OCI-LY1 (cell line): ENCODE data around the gene SPATS2L.

Experiments used
- H2AFZ ChIP-seq: fragments of 200-600 bp; sonication (generic), shearing (Covaris generic); 2 replicates; pipeline ENCODE4 v1.6.0; 2014; ENCODE audit warnings: antibody characterized with exemption, mild to moderate bottlenecking, low read length
- H3F3A ChIP-seq: fragments of 200-600 bp; sonication (generic), shearing (Covaris generic); 2 replicates; pipeline ENCODE4 v1.6.0; 2014; ENCODE audit warnings: mild to moderate bottlenecking, antibody characterized with exemption, low read length, moderate library complexity; ENCODE audit not compliant: insufficient read depth
- H3K27ac ChIP-seq: fragments of 200-600 bp; sonication (generic); 2 replicates; pipeline ENCODE4 v1.5.1; 2014; ENCODE audit warnings: low read length, mixed run types, mild to moderate bottlenecking, low read depth; ENCODE audit not compliant: poor library complexity, severe bottlenecking
- H3K27me3 ChIP-seq: fragments of 200-600 bp; sonication (generic); 2 replicates; pipeline ENCODE4 v1.6.0; 2014; ENCODE audit warnings: antibody characterized with exemption, mild to moderate bottlenecking, low read length, moderate library complexity; ENCODE audit not compliant: insufficient read depth
- H3K36me3 ChIP-seq: fragments of 200-600 bp; sonication (generic); 2 replicates; pipeline ENCODE4 v1.6.1; 2014; ENCODE audit warnings: mild to moderate bottlenecking, antibody characterized with exemption, low read length, moderate library complexity, mixed read lengths; ENCODE audit not compliant: insufficient read depth
- H3K4me1 ChIP-seq: fragments of 200-600 bp; sonication (generic); 2 replicates; pipeline ENCODE4 v1.5.1; 2014; ENCODE audit warnings: mild to moderate bottlenecking, low read length, moderate library complexity; ENCODE audit not compliant: insufficient read depth, severe bottlenecking
- H3K4me2 ChIP-seq: fragments of 200-600 bp; sonication (generic), shearing (Covaris generic); 2 replicates; pipeline ENCODE4 v1.6.1; 2014; ENCODE audit warnings: low read length
- H3K4me3 ChIP-seq: fragments of 200-600 bp; sonication (generic); 2 replicates; pipeline ENCODE4 v1.5.1; 2014; ENCODE audit warnings: low read length, low read depth, mild to moderate bottlenecking, mixed read lengths; ENCODE audit not compliant: poor library complexity, severe bottlenecking
- H3K79me2 ChIP-seq: fragments of 200-600 bp; shearing (Covaris generic); 2 replicates; pipeline ENCODE4 v1.6.1; 2016; ENCODE audit warnings: mixed run types, low read length, mixed read lengths; ENCODE audit not compliant: insufficient read depth
- H3K9ac ChIP-seq: fragments of 200-600 bp; sonication (generic), shearing (Covaris generic); 2 replicates; pipeline ENCODE4 v1.6.1; 2014; ENCODE audit warnings: mild to moderate bottlenecking, low read length, mixed read lengths
- H3K9me2 ChIP-seq: fragments of 200-600 bp; sonication (generic), shearing (Covaris generic); 2 replicates; pipeline ENCODE4 v1.6.1; 2014; ENCODE audit warnings: low read depth, mild to moderate bottlenecking, low read length, mixed read lengths
- H3K9me3 ChIP-seq: fragments of 200-600 bp; shearing (Covaris generic); 2 replicates; pipeline ENCODE4 v1.6.1; 2014; ENCODE audit warnings: low read length, mixed read lengths
- H4K20me1 ChIP-seq: fragments of 200-600 bp; sonication (generic), shearing (Covaris generic); 2 replicates; pipeline ENCODE4 v1.6.0; 2016; ENCODE audit warnings: mild to moderate bottlenecking, low read length; ENCODE audit not compliant: insufficient read depth
- EZH2 ChIP-seq: fragments of 200-600 bp; sonication (generic), shearing (Covaris generic); IDR thresholded peaks from 2 replicates; pipeline ENCODE4 v1.8.0; 2017; ENCODE audit warnings: borderline replicate concordance, mixed run types, mild to moderate bottlenecking, antibody characterized with exemption, low read length, moderate library complexity, mixed read lengths
- TF ChIP-seq, protein P1 (sequence below): fragments of 200-600 bp; sonication (generic), shearing (Covaris generic); IDR thresholded peaks from 2 replicates; pipeline ENCODE4 v1.5.1; 2017; ENCODE audit warnings: mild to moderate bottlenecking, antibody characterized with exemption, low read length, moderate library complexity, mixed read lengths

Gene SPATS2L

DNA sequence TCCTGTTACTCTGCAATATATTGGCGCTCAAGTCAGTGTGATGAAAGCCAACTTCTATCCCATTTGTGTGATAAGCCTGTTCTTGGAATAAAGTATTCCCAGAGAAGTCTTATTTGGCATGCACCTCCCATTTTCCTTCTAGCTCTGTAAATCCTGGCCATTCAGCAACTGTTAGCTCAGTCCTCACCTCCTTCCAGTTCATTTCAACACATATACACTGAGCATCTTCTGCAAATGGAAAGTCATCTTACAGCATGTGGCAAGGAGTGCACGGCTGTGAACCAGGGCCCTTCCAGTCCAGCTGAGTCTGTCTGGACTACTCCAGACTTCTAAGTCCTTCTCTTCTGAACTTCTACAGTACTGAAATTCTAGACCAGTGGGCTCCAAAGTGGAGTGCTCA is 53.1 kb downstream of the SPATS2L start:
- H3K79me2 ChIP-seq = no peaks in the 10 kb centered on the region
- no peak overlapping the region for H3K4me2 ChIP-seq
- no peak overlapping the region for H2AFZ ChIP-seq
- H3K4me1 ChIP-seq = no peaks in the 10 kb centered on the region
- no peaks in the 10 kb centered on the region for H3K36me3 ChIP-seq
- H3F3A ChIP-seq = no peaks in the 10 kb centered on the region
- no peaks in the 10 kb centered on the region for H3K9me2 ChIP-seq
- H3K27ac ChIP-seq = no peak overlapping the region
- H3K27me3 ChIP-seq = no peaks in the 10 kb centered on the region; the same call in none of the 2 replicates
- no peak overlapping the region for H3K4me3 ChIP-seq
- H3K9ac ChIP-seq = no peak overlapping the region
- TF ChIP-seq EZH2 = no peak
- TF ChIP-seq, protein P1, sequence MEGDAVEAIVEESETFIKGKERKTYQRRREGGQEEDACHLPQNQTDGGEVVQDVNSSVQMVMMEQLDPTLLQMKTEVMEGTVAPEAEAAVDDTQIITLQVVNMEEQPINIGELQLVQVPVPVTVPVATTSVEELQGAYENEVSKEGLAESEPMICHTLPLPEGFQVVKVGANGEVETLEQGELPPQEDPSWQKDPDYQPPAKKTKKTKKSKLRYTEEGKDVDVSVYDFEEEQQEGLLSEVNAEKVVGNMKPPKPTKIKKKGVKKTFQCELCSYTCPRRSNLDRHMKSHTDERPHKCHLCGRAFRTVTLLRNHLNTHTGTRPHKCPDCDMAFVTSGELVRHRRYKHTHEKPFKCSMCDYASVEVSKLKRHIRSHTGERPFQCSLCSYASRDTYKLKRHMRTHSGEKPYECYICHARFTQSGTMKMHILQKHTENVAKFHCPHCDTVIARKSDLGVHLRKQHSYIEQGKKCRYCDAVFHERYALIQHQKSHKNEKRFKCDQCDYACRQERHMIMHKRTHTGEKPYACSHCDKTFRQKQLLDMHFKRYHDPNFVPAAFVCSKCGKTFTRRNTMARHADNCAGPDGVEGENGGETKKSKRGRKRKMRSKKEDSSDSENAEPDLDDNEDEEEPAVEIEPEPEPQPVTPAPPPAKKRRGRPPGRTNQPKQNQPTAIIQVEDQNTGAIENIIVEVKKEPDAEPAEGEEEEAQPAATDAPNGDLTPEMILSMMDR = no peak
- no peaks in the 10 kb centered on the region for H3K9me3 ChIP-seq
- H4K20me1 ChIP-seq = no peaks in the 10 kb centered on the region

DNA sequence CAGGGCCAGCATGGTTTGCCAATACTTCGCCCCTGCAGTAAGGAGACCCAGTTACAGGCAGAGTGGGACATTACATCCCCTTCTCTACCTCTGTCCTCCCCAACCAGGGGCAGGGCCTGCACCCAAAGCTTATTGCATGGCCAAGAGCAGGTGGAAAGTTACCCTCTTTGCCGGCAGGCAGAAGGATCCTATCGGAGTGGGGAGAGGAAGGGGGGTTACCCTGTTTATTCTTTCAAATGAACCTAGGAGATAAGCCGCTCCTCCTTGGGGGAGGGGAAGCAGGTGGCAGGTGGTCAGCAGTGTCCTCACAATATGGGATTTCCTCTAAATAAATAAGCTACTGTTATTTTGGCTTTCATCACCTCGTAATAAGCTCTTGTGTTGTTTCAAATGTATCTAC is 53.9 kb downstream of the SPATS2L start:
- TF ChIP-seq EZH2 = no peak
- TF ChIP-seq, protein P1 = no peak
- H3F3A ChIP-seq = no peaks in the 10 kb centered on the region
- H3K4me3 ChIP-seq = no peak overlapping the region
- no peaks in the 10 kb centered on the region for H3K4me1 ChIP-seq
- H3K9ac ChIP-seq = no peak overlapping the region
- no peaks in the 10 kb centered on the region for H4K20me1 ChIP-seq
- no peaks in the 10 kb centered on the region; the same call in none of the 2 replicates for H3K27me3 ChIP-seq
- H3K79me2 ChIP-seq = no peaks in the 10 kb centered on the region
- H3K36me3 ChIP-seq = no peaks in the 10 kb centered on the region
- no peaks in the 10 kb centered on the region for H3K9me2 ChIP-seq
- no peak overlapping the region for H3K27ac ChIP-seq
- H3K4me2 ChIP-seq = no peak overlapping the region
- H2AFZ ChIP-seq = no peak overlapping the region
- H3K9me3 ChIP-seq = no peaks in the 10 kb centered on the region

DNA sequence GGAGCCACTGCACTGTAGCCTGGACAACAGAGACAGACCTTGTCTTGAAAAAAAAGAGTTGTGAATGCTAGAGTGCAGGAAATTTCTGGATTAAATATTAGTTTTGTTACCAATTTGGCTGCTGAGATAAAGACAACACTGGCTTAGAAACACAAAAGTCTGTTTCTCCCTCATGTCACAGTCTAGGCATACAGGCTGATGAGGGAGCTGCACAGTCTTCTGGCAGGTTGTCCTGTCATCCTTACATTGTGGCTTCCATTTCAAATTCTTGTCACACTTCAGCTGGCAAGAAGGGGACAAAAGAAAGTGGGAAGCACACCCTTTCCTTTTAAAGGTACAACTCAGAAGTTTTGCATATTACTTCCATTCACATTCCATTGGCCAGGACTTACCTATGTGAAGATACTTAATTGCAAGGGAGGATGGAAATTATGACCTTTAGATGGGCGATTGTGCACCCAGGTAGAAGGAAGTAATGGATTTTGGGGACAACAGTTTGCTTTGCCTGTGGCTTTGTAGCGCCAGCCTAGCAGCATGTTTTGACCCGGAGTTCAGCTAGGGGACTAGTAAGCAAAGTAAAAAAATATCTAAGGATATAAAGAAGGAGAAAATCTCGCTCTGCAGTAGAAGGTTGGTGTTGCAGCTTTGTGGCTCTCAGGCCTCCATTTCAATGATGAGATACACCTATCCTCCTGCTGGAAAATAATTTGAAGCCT is 55.9 kb downstream of the SPATS2L start:
- H3K79me2 ChIP-seq = no peaks in the 10 kb centered on the region
- no peaks in the 10 kb centered on the region for H3K9me3 ChIP-seq
- H3F3A ChIP-seq = no peaks in the 10 kb centered on the region
- TF ChIP-seq, protein P1 = no peak
- TF ChIP-seq EZH2 = no peak
- no peaks in the 10 kb centered on the region for H3K9me2 ChIP-seq
- H4K20me1 ChIP-seq = no peaks in the 10 kb centered on the region
- H3K4me3 ChIP-seq = no peak overlapping the region
- no peak overlapping the region for H2AFZ ChIP-seq
- no peaks in the 10 kb centered on the region; the same call in 1 of the 2 replicates for H3K27me3 ChIP-seq
- no peaks in the 10 kb centered on the region for H3K36me3 ChIP-seq
- no peak overlapping the region for H3K9ac ChIP-seq
- H3K27ac ChIP-seq = no peak overlapping the region
- no peaks in the 10 kb centered on the region for H3K4me1 ChIP-seq
- H3K4me2 ChIP-seq = no peak overlapping the region
